Iris pigment epithelial cell (primary cell): ENCODE measurements around the gene POLR3K.
"Not testable (repeated sequence)": the region's sequence is repeated elsewhere in the genome, so short reads cannot be mapped to it uniquely, and the experiment has no call there.

Source experiments
- DNase-seq: peaks from one replicate; pipeline ENCODE4 v3.0.0-alpha.2; 2011; ENCODE audit warnings: low read depth

POLR3K gene

DNA sequence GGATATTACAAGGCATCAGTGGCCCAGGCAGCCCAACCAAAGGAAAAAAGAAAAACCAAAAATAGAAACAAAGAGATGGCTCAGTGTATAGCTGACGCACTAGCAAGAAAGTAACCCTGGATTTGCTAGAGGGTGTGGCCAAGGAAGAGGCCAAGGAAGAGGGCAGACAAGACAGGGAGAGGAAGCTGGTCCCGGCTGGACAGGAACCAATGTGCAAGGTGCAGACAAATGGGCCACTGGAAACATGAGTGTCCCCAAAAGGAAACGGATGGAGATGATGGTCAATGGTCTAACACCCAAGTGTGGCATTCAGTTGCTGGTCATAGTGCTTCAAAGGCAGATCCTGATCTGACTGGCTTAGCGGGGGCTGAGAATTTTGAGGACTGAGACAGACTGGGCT lies 10.7 kb downstream of the POLR3K start:
- DNase-seq, result no peak

GRCh38 chr16:42069-42457 lies 11.3 kb downstream of the POLR3K start:
- DNase-seq, result no peak

GRCh38 chr16:41439-42068 lies 11.9 kb downstream of the POLR3K start:
- peak; percentile 6 for DNase-seq

GRCh38 chr16:38941-39892 lies 14.2 kb downstream of the POLR3K start:
- DNase-seq, result no peak

DNA sequence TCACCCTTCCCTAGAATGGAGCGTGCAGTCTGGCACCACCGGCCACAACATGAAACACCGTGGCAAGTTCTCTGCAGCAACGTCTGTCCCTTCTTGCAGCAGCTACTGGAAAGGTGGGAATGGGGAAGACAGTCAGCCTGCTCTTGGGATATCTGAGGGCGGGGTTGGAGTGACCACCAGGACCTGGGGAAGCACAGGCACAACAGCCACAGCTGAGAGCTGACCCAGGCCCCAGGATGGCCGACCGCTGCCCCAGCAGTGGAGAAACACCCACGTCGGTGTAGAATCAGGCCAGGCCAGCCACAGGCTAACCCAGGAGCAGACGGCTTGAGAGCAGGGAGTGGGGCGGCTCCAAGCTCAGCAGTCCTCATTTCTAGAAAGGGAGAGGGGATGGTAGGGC lies 15.2 kb downstream of the POLR3K start:
- not testable (repeated sequence) for DNase-seq

DNA sequence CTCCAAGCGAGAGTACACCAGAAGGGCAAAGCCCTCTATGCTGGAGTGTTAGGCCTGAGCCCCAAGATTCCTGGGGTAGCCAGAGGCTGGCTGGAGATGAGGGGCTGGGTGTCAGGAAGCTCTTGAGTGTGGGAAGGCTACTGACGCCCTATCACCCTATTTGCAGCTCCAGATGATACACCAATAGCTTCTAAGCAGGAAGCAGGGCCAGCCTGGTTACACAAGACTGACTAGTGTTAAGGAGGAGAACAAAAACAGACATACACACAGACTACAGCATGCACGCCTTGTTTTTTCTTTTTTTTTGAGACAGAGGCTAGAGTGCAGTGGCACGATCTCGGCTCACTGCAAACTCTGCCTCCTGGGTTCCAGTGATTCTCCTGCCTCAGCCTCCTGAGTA lies 15.9 kb downstream of the POLR3K start:
- DNase-seq, result peak; percentile 35

GRCh38 chr16:36336-36984 lies 16.9 kb downstream of the POLR3K start:
- DNase-seq, result no peak

DNA sequence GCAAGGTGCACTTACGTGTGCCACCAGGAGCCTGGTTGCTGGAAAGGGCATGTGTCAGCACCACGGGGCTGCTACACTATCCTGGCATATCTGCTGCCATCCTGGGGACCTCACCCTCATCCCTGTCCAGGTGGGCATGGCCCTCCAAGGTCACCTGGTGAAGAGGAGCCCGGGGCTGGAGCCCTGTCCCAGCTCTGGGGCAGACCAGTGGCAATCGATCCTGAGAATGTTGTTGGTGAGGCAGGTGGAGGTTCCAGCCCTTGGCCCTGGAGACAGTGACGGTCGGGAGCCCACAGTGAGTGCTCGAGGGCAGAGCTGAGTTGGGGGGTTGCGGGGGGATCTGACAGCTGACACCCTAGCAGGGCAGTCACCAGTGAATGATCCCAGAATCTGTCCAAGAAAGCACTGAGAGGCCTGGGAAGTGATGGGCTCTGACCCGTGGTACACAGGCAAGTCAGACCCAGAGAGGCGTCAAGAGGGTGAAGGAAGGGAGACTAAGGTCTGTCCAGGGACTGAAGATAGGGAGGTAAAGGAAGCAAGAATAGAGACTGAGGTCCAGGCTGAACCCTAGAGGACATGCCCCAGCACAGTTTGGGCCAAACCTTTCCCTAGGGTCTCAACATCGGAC lies 17.6 kb downstream of the POLR3K start:
- DNase-seq, result no peak

DNA sequence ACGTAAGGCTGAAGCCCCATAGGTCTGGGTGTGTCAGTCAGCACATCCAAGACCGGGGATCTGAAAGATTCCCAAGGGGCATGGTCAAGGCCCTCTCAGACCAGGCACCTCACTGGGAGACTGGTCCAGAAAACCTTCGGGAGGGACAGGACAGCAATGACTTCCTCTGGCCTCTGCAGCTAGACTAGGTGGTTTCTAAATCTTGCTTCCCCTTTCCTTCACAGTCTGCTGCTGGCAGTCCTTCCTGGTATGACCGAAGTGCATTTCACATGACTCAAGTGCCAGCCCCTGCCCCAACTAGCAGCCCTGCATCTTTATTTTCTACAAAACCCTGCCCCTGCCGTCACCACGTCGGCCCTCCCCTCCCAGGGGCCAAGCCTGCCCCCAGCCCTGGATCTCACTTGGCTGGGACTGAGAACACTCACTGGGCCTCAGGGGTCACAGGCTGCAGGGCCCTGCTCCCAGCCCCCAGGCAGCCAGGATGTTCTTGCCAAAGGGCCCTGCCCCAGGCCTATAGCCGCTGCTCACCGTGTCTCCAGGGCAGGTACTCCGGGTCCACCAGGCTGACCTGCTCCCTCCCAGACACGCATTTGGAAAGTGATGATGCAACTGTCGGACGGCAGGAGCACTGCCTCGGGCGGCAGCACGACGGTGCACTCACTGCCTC lies 18.3 kb downstream of the POLR3K start:
- no peak for DNase-seq

DNA sequence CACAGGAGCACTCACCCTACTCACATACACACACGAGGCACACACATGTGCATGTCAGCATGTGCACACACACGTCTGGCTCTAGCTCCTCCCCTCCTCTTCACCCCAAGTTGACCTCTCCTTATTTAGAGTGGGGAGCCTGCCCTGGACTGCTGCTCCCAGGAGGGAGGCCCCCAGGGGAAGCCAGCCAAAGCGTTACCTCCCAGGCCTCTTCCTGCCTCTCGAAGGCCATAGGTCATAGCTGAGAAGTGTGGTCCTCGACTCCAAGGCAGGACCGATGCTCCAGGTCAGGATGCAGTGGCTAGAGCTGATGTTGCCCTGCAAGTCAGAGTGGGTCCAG lies 18.8 kb downstream of the POLR3K start:
- DNase-seq, result no peak

DNA sequence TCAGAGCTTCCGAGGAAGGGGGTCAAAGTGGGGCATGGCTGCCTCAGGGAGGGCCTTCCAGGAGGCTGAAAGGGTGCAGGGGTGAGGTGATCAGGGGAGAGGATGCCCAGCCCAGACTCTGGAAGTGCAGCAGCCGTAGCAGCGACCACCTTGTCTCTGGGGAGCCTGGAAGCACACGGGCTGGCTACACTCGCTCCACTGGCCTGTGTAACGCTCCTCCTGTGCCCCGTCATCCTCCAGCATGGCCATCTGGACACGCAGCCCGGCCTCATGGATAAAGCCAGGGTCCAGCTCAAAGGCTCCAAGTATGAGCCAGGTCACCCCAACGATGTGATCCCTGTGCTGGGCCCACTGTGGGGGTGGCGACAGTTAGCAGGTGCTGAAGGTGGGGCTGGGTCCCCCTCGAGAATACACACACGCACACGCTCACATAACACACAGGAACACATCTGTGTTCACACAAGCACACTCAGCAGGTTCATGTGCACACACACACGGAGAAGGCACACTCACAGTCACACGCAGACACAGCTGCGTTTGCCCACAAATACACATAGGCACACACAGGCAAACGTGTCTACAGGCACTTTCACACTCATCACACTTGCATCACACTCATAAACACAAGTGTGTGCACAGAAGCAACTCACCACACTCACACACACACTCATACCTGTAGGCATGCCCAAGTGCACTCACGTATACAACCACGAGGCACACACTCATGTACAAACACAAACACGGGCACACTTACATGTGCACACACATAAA lies 19.3 kb downstream of the POLR3K start:
- DNase-seq, result no peak

- DNase-seq, result not testable (repeated sequence)
These were observed 20.1 kb downstream of the POLR3K start for GRCh38 chr16:33154-33876.

GRCh38 chr16:30627-31026 lies 22.8 kb downstream of the POLR3K start:
- DNase-seq, result not testable (repeated sequence)

- not testable (repeated sequence) for DNase-seq
These were observed 27.5 kb downstream of the POLR3K start for GRCh38 chr16:25926-26348.

GRCh38 chr16:24151-24550 lies 29.3 kb downstream of the POLR3K start:
- not testable (repeated sequence) for DNase-seq

DNA sequence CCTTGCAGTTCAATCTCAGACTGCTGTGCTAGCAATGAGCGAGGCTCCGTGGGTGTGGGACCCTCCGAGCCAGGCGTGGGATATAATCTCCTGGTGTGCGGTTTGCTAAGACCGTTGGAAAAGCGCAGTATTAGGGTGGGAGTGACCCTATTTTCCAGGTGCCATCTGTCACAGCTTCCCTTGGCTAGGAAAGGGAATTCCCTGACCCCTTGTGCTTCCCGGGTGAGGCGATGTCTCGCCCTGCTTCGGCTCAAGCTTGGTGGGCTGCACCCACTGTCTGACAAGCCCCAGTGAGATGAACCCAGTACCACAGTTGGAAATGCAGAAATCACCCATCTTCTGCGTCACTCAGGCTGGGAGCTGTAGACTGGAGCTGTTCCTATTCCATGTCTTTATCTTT lies 32.5 kb downstream of the POLR3K start:
- DNase-seq, result not testable (repeated sequence)

DNA sequence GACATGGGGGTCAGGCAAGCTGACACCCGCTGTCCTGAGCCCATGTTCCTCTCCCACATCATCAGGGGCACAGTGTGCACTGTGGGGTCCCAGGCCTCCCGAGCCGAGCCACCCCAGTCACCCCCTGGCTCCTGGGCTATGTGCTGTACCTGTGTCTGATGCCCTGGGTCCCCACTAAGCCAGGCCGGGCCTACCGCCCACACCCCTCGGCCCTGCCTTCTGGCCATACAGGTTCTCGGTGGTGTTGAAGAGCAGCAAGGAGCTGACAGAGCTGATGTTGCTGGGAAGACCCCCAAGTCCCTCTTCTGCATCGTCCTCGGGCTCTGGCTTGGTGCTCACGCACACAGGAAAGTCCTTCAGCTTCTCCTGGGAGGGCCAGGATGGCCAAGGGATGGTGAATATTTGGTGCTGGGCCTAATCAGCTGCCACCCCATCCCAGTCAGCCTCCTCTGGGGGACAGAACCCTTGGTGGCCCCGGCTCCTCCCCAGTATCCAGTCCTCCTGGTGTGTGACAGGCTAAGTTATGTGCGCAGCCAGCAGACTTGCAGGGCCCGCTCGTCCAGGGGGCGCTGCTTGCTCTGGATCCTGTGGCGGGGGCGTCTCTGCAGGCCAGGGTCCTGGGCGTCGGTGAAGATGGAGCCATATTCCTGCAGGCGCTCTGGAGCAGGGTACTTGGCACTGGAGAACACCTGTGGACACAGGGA lies 36.2 kb downstream of the POLR3K start:
- not testable (repeated sequence) for DNase-seq

- not testable (repeated sequence) for DNase-seq
These were observed 42.6 kb downstream of the POLR3K start for GRCh38 chr16:10772-11171.

DNA sequence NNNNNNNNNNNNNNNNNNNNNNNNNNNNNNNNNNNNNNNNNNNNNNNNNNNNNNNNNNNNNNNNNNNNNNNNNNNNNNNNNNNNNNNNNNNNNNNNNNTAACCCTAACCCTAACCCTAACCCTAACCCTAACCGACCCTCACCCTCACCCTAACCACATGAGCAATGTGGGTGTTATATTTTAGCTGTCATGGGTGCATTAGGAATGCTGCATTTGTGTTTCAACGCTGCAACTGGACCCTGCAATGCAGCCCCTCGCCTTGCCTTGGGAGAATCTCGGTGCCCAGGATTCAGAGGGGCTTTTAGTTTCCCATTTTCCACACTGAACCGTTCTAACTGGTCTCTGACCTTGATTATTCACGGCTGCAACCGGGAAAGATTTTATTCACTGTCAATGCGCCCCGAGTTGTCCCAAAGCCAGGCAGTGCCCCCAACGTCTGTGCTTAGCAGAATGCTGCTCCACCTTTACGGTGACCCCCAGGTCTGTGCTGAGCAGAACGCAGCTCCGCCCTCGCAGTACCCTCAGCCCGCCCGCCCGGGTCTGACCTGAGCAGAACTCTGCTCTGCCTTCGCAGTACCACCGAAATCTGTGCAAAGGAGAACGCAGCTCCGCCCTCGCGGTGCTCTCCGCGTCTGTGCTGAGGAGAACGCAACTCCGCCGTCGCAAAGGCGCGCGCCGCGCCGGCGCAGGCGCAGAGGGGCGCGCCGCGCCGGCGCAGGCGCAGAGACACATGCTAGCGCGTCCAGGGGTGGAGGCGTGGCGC lies 43.3 kb downstream of the POLR3K start:
- no peak for DNase-seq
